H54 (cell line): Measurements from ENCODE around the gene NQO2.
A peak's percentile ranks its signal among the peaks of the same experiment; 100 is the strongest.
"Not testable (repeated sequence)": the region's sequence is repeated elsewhere in the genome, so short reads cannot be mapped to it uniquely, and the experiment has no call there.

Experiments used
- DNase-seq: peaks from one replicate; pipeline ENCODE4 v3.0.0; 2011; ENCODE audit warnings: low spot score, mixed read lengths; ENCODE audit not compliant: insufficient read length
- FAIRE-seq: peaks from 3 replicates; lab custom pipeline; 2011; peaks lifted over from hg19 to GRCh38; lab: Jason Lieb, UNC
- POLR2A ChIP-seq: IDR thresholded peaks from 2 replicates; pipeline ENCODE4 v1.6.1; 2011; ENCODE audit warnings: low read depth, mild to moderate bottlenecking, low read length

The NQO2 gene

DNA sequence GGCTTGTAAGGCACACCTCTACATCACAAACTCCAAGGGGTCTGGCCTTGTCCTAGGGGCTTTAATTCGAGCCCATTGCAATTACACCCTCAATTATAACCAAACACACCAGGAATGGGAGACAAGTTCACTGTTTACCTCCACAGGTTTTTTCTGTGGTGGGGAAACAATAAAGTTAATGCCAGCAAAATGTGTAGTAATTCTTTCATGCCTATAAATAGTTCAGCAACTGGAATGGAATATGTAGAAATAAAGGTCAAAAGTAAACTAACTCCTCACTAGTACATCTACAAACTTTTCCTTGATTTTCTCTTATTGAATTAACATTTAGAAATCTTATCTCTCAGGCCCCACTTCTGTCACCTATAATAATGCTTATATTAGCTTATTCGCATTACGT, 41.5 kb downstream of the NQO2 start:
- DNase-seq (no peak), FAIRE-seq (no peak)
- no peak for TF ChIP-seq POLR2A

DNA sequence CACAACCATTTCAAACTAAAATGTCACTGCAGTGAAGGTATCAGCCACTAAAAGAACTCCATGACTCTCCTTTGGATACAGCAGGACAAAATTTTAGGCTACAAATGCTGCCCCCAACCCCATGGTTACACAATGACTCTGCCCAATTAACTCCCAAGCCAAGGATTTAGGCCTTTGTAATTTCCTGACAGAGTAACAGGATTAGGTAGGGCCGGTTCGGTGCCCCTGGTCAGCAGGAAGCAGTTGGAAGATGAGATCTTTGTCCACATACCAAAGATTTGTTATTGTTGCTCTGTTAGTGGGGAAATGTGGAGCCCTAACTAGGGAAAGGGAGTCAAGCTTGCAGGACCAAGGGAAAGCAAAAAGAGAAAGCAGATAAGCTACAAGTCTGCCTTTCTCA, 41.9 kb downstream of the NQO2 start:
- DNase-seq (no peak), FAIRE-seq (no peak)
- no peak for TF ChIP-seq POLR2A

DNA sequence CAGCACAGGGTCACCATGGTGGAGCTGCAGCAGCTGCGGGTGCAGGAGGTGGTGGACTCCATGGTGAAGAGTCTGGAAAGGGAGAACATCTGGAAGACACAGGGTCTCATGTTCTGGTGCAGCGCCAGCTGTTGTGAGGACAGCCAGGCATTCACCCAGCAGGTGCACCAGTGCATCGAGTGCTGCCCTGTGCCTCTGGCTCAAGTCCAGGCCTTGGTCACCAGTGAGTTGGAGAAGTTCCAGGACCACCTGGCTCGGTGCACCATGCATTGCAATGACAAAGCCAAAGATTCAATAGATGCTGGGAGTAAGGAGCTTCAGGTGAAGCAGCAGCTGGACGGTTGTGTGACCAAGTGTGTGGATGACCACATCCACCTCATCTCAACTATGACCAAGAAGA, 45.7 kb downstream of the NQO2 start:
- no peak for FAIRE-seq

DNA sequence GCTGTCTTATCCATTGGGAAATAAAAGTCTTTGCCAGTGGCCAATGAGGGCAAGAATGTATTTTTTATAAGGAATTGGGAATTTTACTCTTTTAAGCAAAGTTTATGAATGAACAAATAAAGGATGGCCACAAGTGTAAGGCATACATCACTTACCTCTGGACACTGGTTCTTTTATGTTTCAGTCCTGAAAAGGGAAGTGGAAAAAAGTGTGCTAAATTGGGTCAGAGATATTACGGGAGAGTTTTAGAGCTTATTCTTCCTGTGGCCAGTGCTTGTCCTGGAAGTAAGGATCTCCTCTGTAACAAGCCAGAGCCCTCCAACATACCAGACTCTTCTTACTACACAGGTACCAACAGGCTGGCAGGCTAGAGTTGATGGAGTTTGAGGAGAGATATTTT, 46.1 kb downstream of the NQO2 start:
- FAIRE-seq = no peak
- no peak for TF ChIP-seq POLR2A

More for the DNA sequence above, 45.7 kb downstream of the NQO2 start:
- no peak for TF ChIP-seq POLR2A
- no peak for DNase-seq

DNA sequence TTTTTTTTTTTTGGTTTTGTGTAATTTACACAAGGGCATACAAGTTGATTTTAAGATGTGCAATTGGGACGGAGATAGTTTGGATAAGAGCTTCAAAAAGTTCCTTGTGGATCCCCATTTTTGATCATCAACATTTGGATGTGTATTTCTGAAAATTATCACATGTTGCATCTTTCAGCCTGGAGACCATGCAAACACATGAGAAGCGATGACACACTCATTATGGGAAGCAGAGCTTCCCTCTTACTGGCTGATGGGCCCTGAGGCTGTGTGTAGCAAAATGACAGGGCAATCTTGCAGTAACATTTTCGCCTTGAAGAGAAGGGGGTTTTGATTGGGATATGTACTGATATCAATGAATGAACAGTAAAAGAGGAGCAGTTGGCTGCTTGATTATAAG, 46.6 kb downstream of the NQO2 start:
- TF ChIP-seq POLR2A = no peak
- DNase-seq (no peak), FAIRE-seq (no peak)

More for the DNA sequence above, 46.1 kb downstream of the NQO2 start:
- no peak for DNase-seq

DNA sequence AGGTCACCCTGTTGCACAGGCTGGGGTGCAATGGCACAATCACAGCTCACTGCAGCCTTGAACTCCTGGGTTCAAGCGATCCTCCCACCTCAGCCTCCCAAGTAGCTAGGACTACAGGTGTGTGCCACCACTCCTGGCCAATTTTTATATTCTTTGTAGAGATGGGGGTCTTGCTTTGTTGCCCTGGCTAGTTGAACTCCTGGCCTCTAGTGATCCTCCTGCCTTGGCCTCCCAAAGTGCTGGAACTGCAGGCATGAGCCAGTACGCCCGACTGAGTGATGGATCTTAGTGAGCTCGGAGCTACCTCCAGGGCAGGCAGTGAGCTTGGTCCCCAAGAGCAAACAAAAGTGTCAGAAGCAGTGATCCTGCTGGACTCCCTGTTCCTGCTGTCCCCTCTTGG, 48.3 kb downstream of the NQO2 start:
- not testable (repeated sequence) for DNase-seq, FAIRE-seq

DNA sequence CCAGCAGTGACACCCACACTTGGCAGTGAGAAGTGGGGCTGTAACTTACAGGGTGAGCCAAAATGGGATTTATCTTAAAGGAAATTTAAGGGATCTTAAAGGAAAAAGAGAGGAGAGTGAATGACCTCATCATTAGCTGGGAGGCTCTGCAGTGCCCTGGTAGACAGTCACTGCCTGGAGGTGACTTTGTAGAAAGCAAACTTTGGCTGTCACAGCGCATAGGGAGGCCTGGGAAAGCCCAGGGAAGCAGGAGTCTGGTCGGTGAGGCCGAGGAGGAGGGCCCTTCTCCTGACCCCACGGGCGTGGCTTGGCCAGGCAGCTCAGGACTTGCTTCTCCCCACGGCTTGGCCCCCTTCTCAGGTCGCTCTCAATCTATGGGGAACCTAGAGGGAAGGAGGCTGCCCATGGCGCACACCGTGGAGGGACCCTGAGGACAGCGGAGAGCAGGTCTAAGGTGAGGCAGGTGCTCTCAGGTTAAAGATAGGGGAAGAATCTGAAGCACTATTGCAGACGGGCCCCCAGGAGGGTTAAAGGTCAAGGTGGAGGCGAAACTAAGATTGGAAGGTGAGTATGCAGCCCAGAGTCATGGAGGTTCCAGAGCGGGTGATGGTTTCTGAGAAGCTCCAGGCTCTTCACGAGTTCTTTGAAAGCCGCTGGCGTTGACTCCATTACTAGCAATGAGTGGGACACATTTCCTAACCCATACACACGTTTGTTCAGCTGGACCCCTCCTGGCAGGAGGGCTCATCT, 53.0 kb downstream of the NQO2 start:
- FAIRE-seq (no peak), DNase-seq (no peak)
- TF ChIP-seq POLR2A = no peak

DNA sequence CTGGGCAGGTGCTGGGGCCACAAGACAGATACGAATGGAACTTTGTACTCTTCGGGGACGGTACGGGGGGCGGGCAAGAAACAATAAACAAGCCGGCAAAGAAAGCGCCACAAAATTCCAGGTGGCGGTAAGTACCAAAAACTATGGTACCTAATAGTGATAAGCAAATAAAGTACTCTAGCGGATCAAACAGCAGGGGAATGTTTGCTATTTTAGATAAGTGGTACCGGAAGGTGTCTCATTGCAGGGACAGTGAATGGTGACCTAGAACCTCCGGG, 53.5 kb downstream of the NQO2 start:
- no peak for TF ChIP-seq POLR2A
- no peak for DNase-seq
- FAIRE-seq = no peak

DNA sequence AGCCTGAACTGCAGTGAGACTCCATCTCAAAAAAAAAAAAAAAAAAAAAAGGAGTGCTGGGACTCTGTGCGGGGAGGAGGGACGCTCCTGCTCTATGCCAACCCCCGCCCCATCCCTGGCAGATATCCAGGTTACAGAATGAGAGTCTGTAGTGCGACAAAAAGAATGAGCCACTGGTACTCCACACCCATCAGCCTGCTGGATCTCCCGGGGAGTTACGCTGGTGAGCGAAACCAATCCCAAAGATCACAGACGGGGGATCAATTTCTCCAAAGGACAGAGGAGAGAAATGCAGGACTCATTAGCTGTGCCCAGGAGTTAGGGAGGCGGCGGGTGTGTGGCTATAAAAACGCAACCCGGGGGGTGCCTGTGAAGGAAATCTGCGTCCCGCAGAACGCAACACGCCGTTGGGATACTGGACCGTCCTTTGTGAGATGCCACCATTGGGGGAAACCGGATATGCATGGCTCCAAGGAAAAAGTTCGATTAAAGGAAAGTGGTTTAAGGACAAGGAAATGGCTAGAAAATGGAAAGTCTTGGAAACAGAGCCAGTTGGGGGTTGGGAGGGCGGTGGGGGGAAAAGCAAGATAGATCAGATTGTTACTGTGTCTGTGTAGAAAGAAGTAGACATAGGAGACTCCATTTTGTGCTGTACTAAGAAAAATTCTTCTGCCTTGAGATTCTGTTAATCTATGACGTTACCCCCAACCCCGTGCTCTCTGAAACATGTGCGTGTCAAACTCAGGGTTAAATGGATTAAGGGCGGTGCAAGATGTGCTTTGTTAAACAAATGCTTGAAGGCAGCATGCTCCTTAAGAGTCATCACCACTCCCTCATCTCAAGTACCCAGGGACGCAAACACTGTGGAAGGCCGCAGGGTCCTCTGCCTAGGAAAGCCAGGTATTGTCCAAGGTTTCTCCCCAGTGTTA, 54.8 kb downstream of the NQO2 start:
- DNase-seq, FAIRE-seq: not testable (repeated sequence)

DNA sequence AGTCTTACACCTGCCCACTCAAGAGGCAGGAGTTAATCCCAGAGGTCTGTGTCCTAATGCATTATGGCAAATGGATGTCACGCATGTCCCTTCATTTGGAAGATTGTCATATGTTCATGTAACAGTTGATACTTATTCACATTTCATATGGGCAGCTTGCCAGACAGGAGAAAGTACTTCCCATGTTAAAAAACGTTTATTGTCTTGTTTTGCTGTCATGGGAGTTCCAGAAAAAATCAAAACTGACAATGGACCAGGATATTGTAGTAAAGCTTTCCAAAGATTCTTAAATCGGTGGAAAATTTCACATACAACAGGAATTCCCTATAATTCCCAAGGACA, 55.4 kb downstream of the NQO2 start:
- FAIRE-seq, DNase-seq: not testable (repeated sequence)

DNA sequence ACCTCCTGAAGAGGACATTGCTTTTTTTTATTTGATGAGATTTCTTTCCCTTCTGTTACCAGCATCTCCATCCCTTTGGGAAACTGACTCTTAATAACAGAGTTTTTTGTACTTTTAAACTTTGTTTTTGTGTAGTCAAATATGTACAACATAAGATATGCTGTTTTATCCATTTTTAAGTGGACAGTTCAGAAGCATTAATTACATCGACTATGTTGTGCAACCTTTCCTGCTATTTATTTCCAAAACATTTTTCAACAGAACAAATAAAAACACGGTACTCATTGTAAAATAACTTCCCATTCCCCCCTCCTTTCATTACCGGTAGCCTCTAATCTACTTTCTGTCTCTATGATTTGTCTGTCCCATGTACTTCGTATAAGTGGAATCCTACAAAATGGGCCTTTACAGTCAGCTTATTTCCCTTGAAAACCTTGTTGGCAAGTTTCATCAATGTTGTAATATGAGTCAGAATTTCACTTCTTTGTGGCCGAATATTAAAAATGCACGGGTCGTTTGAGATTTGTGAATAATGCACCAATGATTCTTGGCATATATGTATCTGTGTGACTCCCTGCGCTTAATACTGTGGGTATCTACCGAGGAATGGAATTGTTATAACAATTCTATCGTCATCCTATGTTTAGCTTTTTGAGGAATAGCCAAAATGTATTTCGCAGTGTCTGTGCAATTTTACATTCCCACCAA, 57.5 kb downstream of the NQO2 start:
- TF ChIP-seq POLR2A = no peak
- DNase-seq (no peak), FAIRE-seq (no peak)

DNA sequence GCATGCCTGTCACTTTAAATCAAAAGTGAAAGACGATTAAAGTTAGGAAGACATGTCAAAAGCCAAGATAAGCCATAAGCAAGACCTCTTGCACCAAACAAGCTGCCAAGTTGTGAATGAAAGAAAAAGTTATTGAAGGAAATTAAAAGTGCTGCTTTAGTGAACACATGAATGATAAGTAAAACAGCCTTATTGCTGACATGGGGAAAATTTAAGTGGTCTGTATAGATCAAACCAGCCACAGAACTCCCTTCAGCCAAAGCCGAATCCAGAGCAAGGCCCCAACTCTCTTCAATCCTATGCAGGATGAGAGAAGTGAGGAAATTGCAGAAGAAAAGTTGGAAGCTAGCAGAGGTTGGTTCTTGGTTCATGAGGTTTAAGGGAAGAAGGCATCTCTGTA, 59.3 kb downstream of the NQO2 start:
- DNase-seq (no peak), FAIRE-seq (no peak)
- no peak for TF ChIP-seq POLR2A

DNA sequence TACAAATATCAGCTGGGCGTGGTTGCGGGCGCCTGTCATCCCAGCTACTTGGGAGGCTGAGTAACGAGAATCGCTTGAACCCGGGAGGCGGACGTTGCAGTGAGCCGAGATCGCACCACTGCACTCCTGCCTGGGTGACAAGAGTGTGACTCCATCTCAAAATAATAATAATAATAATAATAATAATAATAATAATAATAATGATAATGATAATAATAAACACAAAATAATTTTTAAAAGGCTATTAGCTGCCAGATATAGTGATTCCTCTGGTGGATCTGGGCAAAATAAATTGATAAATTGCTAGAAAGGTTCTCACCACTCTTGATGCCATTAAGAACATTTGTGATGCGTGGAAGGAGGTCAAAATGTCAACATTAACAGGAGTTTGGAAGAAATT, 60.4 kb downstream of the NQO2 start:
- not testable (repeated sequence) for DNase-seq, FAIRE-seq

DNA sequence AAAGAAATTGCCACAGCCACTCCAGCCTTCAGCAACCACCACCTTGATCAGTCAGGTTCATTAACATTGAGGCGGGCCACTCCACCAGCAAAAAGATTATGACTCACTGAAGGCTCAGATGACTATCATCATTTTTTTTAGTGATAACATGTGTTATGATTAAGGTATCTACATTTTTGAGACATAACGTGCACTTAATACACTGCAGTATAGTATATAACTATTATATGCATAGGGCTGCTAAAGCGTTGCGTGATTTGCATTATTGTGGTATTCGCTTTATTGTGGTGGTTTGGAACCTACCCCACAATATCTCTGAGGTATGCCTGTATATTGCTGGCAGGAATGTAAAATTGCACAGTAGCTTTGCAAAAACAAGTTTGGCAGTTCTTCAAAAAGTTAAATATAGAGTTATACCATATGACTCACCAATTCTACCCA, 61.8 kb downstream of the NQO2 start:
- no peak for FAIRE-seq
- peak; percentile 29 for DNase-seq
- TF ChIP-seq POLR2A = no peak

DNA sequence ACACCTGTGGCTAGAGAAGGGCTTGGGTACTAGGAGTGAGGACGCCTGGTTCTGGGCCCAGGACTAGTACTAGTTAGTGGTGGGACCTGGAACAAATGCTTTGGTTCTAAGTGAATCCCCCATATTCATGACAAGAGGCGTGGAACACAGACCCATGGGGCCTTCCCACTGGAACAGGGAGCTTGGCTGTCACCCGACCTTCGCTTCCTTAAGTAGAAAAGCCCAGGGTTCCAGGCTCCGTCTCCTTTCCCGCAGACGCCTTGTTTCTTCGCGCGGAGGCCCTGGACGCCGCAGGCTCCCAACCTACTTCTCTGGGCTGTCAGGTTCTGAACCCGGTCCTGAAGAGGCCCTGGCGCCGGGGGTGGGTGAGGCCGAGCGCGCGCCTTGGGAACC, 63.6 kb downstream of the NQO2 start:
- FAIRE-seq, DNase-seq: not testable (repeated sequence)
